ENCODE results near the gene HES2. TPM values are rescaled to one million over a fixed set of nuclear protein-coding genes. Genes with fewer than 3 reads are reported as not detected.
A peak's percentile ranks its signal among the peaks of the same experiment; 100 is the strongest.
"Not testable (repeated sequence)": the region's sequence is repeated elsewhere in the genome, so short reads cannot be mapped to it uniquely, and the experiment has no call there.

HES2 gene
- total and polyA plus RNA-seq, 5 donors = 0.17 TPM; not detected in 4

DNA sequence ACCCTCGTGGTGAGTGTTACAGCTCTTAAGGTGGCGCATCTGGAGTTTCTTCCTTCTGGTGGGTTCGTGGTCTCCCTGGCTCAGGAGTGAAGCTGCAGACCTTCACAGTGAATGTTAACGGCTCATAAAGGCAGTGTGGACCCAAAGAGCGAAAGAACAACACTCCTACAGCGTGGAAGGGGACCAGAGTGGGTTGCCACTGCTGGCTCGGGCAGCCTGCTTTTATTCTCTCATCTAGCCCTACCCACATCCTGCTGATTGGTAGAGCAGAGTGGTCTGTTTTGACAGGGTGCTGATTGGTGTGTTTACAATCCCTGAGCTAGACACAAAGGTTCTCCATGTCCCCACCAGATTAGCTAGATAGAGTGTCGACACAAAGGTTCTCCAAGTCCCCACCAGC lies 24.6 kb downstream of the HES2 start:
- H3K27me3 ChIP-seq (ENCODE audit: control insufficient read depth, insufficient read depth); H3K27ac ChIP-seq (ENCODE audit: low read length); H3K4me3 ChIP-seq (ENCODE audit: low read length); intact Hi-C loops (cut with DNase I); ATAC-seq; H3K9me3 ChIP-seq (ENCODE audit: control insufficient read depth, low read length); H3K4me1 ChIP-seq (ENCODE audit: control insufficient read depth, insufficient read depth, low read length); DNase-seq: not testable (repeated sequence)
- WGBS = 92% methylated on average over 8 of the region's 8 CpGs

DNA sequence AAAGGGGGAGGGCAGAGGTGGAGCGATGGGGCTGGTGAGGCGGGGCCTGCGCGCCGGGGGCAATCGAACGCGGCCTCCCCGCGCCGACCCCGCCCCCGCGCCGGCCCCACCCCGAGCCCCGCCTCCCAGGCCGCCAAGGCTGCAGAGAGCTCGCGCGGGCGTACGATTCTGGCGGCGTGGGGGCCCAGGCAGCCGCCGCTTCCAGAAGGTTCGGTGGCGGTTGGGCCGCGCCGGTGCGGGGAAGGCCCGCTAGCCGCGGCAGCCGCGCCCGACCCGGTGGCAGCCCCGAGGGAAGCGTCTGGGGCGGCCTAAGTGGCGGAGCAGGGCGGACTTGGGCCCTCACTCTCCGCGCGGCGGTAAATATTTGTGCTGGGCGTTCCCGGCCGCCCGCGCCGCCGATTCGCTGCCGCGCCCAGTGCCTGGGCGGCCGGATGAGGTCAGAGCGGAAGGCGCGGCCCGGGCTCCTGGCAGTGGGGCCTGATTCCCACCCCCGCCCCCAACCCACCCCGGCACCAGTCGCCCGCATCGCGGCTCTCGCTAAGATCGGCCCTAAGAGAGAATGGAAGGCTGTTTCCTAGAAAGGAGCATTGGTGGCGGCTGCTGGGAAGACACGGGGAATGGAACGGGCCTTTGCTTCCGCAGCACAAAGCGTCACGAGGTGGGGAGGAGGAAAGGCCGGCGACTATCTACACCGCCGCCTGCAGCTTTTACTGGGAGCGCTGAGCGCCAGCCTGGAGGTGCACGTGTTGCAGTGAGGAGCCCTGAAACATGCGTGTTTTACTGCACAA lies 26.1 kb downstream of the HES2 start, which contains the start of gene ACOT7:
Gene ACOT7, minus strand, starts transcription at position 368 of the 788 bp plus-strand sequence. CDS start 368 bp downstream, outside the sequence.
- intact Hi-C loops (cut with DNase I) = no loop called here
- peak; percentile 98 for ATAC-seq
- H3K27me3 ChIP-seq (ENCODE audit: control insufficient read depth, insufficient read depth) = no peaks in the 10 kb centered on the region

GRCh38 chr1:6392809-6393399 lies 26.8 kb downstream of the HES2 start:
- WGBS = 1% methylated on average over 83 of the region's 83 CpGs
- DNase-seq = no peak
- H3K27ac ChIP-seq (ENCODE audit: low read length) = peak overlapping the region; percentile 82
- no peaks in the 10 kb centered on the region for H3K9me3 ChIP-seq (ENCODE audit: control insufficient read depth, low read length)
- peak; percentile 12 to 44 for ATAC-seq
- H3K4me1 ChIP-seq (ENCODE audit: control insufficient read depth, insufficient read depth, low read length) = no peaks in the 10 kb centered on the region
- no peaks in the 10 kb centered on the region for H3K27me3 ChIP-seq (ENCODE audit: control insufficient read depth, insufficient read depth)
- intact Hi-C loops (cut with DNase I) = no loop called here
- H3K4me3 ChIP-seq (ENCODE audit: low read length) = peak overlapping the region; percentile 95

More for the DNA sequence above, 26.1 kb downstream of the HES2 start, which contains the start of gene ACOT7:
- H3K4me1 ChIP-seq (ENCODE audit: control insufficient read depth, insufficient read depth, low read length) = no peaks in the 10 kb centered on the region
- H3K4me3 ChIP-seq (ENCODE audit: low read length) = peak within 1 kb of the TSS; percentile 95
- peak; percentile 89 to 95 (median 94) for DNase-seq
- WGBS = under 1% methylated on average over 87 of the region's 87 CpGs
- H3K27ac ChIP-seq (ENCODE audit: low read length) = peak within 1 kb of the TSS; percentile 100
- H3K9me3 ChIP-seq (ENCODE audit: control insufficient read depth, low read length) = no peaks in the 10 kb centered on the region

- WGBS = 47% methylated on average over 16 of the region's 16 CpGs
- intact Hi-C loops (cut with DNase I) = no loop called here
- ATAC-seq = no peak
These were observed 27.5 kb downstream of the HES2 start for GRCh38 chr1:6391951-6392808.

GRCh38 chr1:6389971-6390370 lies 29.7 kb downstream of the HES2 start:
- Histone ChIP-seq H3K27ac (ENCODE audit: low read length) (no peak overlapping the region), H3K9me3 (ENCODE audit: control insufficient read depth, low read length) (no peaks in the 10 kb centered on the region), H3K4me1 (ENCODE audit: control insufficient read depth, insufficient read depth, low read length) (no peaks in the 10 kb centered on the region), H3K27me3 (ENCODE audit: control insufficient read depth, insufficient read depth) (no peaks in the 10 kb centered on the region), H3K4me3 (ENCODE audit: low read length) (no peak overlapping the region)
- DNase-seq (no peak), ATAC-seq (no peak)
- intact Hi-C loops (cut with DNase I) = no loop called here
- 96% methylated on average over 9 of the region's 9 CpGs for WGBS

More at GRCh38 chr1:6391951-6392808, 27.5 kb downstream of the HES2 start:
- Histone ChIP-seq H3K4me3 (ENCODE audit: low read length) (peak overlapping the region; percentile 95), H3K9me3 (ENCODE audit: control insufficient read depth, low read length) (no peaks in the 10 kb centered on the region), H3K27me3 (ENCODE audit: control insufficient read depth, insufficient read depth) (no peaks in the 10 kb centered on the region), H3K27ac (ENCODE audit: low read length) (no peak overlapping the region), H3K4me1 (ENCODE audit: control insufficient read depth, insufficient read depth, low read length) (no peaks in the 10 kb centered on the region)
- no peak for DNase-seq

DNA sequence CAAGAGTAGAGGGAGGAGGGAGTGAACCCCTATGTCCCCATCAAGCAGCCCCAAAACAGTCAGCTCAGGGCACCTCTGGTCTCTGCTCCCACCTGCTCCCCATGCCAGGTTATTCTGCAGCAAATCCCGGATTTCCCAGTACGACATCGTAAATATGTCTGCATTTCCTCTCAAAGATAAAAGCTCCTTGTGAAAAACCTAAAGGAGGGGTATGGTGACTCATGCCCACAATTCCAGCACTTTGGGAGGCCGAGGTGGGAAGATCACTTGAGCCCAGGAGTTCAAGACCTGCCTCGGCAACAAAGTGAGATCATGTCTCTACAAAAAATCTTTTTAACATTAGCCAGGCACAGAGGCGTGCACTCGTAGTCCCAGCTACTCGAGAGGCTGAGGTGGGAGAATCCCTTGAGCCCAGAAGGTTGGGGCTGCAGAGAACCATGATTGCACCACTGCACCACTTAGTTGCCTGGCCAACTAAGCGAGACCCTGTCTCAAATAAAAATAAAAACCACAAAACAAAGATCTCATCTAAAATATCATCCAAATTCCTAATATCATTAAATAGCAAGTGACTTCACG lies 33.3 kb downstream of the HES2 start:
- no peak for DNase-seq
- Histone ChIP-seq H3K9me3 (ENCODE audit: control insufficient read depth, low read length) (no peaks in the 10 kb centered on the region), H3K4me3 (ENCODE audit: low read length) (no peak overlapping the region), H3K27ac (ENCODE audit: low read length) (no peak overlapping the region), H3K27me3 (ENCODE audit: control insufficient read depth, insufficient read depth) (no peaks in the 10 kb centered on the region), H3K4me1 (ENCODE audit: control insufficient read depth, insufficient read depth, low read length) (no peaks in the 10 kb centered on the region)
- ATAC-seq = no peak
- WGBS = 80% methylated on average over 10 of the region's 10 CpGs
- intact Hi-C loops (cut with DNase I) = no loop called here

DNA sequence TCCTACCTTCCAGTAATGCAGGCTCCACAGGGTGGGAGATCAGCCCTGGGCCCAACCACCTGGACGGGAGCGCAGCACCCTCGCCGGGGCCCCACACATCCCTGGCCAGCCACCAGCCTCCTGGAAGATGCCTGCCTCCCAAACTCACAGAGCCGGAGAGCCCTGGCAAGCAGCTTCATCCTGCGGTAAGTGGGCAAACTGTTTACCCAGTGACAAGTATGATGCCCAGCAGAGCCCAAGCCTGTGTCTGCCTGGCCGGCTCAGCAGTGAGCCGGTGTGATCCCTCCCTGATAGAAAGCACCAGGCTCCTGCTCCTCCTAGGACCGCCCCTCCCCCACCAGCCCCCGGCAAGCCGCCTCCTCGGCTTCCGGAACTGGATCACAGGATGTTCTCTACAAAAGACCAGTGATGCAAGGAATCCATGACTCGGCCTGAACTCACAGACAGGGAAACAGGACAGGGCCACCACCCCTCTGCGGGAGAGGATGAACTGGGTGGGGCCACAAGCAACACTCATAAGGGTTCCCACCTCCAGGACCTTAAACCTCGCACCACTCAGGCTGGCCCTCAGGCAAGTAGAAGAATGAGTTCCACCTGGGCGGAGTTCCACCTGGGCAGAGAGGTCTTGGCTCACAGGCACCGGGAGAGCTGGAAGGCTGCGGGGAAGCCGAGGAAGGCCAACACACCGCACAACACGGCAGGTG lies 34.1 kb downstream of the HES2 start:
- 64% methylated on average over 22 of the region's 22 CpGs for WGBS
- DNase-seq = peak in 2 of 3 donors; percentile 43 to 55

DNA sequence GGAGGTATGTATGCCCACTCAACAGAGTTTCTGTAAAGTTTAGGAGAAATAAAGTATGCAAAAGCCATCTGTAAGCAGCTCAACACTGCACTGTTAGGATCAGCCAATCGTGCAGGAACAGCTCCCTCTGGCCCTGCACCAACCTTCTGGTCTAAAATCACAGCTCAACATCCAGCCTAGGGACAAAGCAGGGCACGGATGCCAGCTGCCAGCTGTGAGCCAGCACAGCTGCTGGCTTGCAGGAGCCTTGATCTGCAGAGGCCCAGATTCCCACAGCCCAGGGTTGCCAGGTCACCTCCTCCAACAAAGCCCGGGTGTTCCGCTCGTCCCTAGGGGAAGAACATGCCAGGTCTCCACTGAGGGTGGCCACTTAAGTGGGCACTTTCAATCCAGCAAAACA lies 34.8 kb downstream of the HES2 start:
- Histone ChIP-seq H3K27me3 (ENCODE audit: control insufficient read depth, insufficient read depth) (no peaks in the 10 kb centered on the region), H3K27ac (ENCODE audit: low read length) (no peak overlapping the region), H3K9me3 (ENCODE audit: control insufficient read depth, low read length) (no peaks in the 10 kb centered on the region), H3K4me3 (ENCODE audit: low read length) (no peak overlapping the region), H3K4me1 (ENCODE audit: control insufficient read depth, insufficient read depth, low read length) (no peaks in the 10 kb centered on the region)
- WGBS = 58% methylated on average over 5 of the region's 5 CpGs
- peak; percentile 44 to 61 for ATAC-seq
- DNase-seq = no peak
- intact Hi-C loops (cut with DNase I) = no loop called here

More for the DNA sequence above, 34.1 kb downstream of the HES2 start:
- intact Hi-C loops (cut with DNase I) = no loop called here
- peak; percentile 44 to 90 for ATAC-seq
- H3K4me3 ChIP-seq (ENCODE audit: low read length) = no peak overlapping the region
- no peaks in the 10 kb centered on the region for H3K9me3 ChIP-seq (ENCODE audit: control insufficient read depth, low read length)
- H3K27ac ChIP-seq (ENCODE audit: low read length) = no peak overlapping the region
- no peaks in the 10 kb centered on the region for H3K4me1 ChIP-seq (ENCODE audit: control insufficient read depth, insufficient read depth, low read length)
- H3K27me3 ChIP-seq (ENCODE audit: control insufficient read depth, insufficient read depth) = no peaks in the 10 kb centered on the region

DNA sequence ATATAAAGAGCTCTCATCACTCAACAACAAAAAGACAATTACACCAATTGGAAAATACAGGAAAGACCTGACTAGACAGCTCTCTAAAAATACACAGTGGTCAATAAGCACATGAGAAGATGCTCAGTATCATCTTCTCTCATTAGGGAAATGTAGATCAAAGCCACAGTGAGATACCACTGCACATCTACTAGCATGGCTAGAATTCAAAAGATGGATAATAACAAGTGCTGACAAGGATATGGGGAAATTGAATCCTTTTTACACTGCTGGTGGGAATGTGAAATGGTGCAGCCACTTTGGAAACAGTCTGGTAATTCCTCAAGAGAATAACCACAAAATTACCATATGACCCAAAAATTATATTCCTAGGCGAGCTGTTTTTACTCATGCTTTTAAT lies 35.6 kb downstream of the HES2 start:
- no peak for DNase-seq
- Histone ChIP-seq H3K27me3 (ENCODE audit: control insufficient read depth, insufficient read depth) (no peaks in the 10 kb centered on the region), H3K9me3 (ENCODE audit: control insufficient read depth, low read length) (no peaks in the 10 kb centered on the region), H3K4me1 (ENCODE audit: control insufficient read depth, insufficient read depth, low read length) (no peaks in the 10 kb centered on the region), H3K27ac (ENCODE audit: low read length) (no peak overlapping the region), H3K4me3 (ENCODE audit: low read length) (no peak overlapping the region)
- WGBS = 98% methylated on average over 1 of the region's 1 CpG
- intact Hi-C loops (cut with DNase I) = no loop called here
- ATAC-seq = no peak

DNA sequence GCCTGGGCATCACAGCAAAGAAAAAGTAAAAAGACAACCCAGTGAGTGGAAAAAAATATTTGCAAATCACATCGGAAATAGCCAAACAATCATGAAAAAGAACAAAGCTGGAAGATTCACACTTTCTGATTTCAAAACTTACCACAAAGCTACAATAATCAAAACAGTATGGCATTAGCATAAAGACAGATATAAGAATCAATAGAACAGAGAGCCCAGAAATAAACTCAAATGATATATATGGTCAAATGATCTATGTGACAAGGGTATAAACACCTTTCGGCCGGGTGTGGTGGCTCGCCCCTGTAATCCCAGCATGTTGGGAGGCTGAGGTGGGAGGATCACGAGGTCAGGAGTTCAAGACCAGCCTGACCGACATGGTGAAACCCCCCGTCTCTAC lies 39.7 kb downstream of the HES2 start:
- 99% methylated on average over 7 of the region's 7 CpGs for WGBS
- Histone ChIP-seq H3K27me3 (ENCODE audit: control insufficient read depth, insufficient read depth) (no peaks in the 10 kb centered on the region), H3K27ac (ENCODE audit: low read length) (no peak overlapping the region), H3K4me3 (ENCODE audit: low read length) (no peak overlapping the region), H3K9me3 (ENCODE audit: control insufficient read depth, low read length) (no peaks in the 10 kb centered on the region), H3K4me1 (ENCODE audit: control insufficient read depth, insufficient read depth, low read length) (no peaks in the 10 kb centered on the region)
- ATAC-seq = no peak
- no peak for DNase-seq
- intact Hi-C loops (cut with DNase I) = no loop called here

Data from right cardiac atrium (tissue), 5 donors.